ENCODE data around the gene CBY3. TPM values are rescaled to one million over a fixed set of nuclear protein-coding genes. Genes with fewer than 3 reads are reported as not detected.
"Not testable (repeated sequence)": the region's sequence is repeated elsewhere in the genome, so short reads cannot be mapped to it uniquely, and the experiment has no call there.

The CBY3 gene
- total RNA-seq, 1 donor, result 1.3 TPM

- peak; percentile 95 to 97 (median 97) for DNase-seq (ENCODE audit: low read depth in 2 of 3, low spot score in 2 of 3)
Measured at GRCh38 chr5:179678223-179679013, 2.4 kb downstream of the CBY3 start.

GRCh38 chr5:179668391-179668790 lies 12.4 kb downstream of the CBY3 start:
- peak in 2 of 3 donors; percentile 53 to 75 for DNase-seq (ENCODE audit: low read depth in 2 of 3, low spot score in 2 of 3)

- not testable (repeated sequence) for DNase-seq (ENCODE audit: low read depth in 2 of 3, low spot score in 2 of 3)
Measured at GRCh38 chr5:179661647-179662046, 19.2 kb downstream of the CBY3 start.

GRCh38 chr5:179658179-179658856 lies 22.5 kb downstream of the CBY3 start:
- peak in 1 of 3 donors; percentile 30 for DNase-seq (ENCODE audit: low read depth in 2 of 3, low spot score in 2 of 3)

- DNase-seq (ENCODE audit: low read depth in 2 of 3, low spot score in 2 of 3), result not testable (repeated sequence)
Measured at GRCh38 chr5:179657302-179658178, 23.3 kb downstream of the CBY3 start.

GRCh38 chr5:179653135-179653534 lies 27.7 kb downstream of the CBY3 start:
- peak in 1 of 3 donors; percentile 13 for DNase-seq (ENCODE audit: low read depth in 2 of 3, low spot score in 2 of 3)

- DNase-seq (ENCODE audit: low read depth in 2 of 3, low spot score in 2 of 3), result not testable (repeated sequence)
Measured at GRCh38 chr5:179650245-179650644, 30.6 kb downstream of the CBY3 start.

GRCh38 chr5:179649166-179649703 lies 31.6 kb downstream of the CBY3 start:
- DNase-seq (ENCODE audit: low read depth in 2 of 3, low spot score in 2 of 3), result not testable (repeated sequence)

- no peak for DNase-seq (ENCODE audit: low read depth in 2 of 3, low spot score in 2 of 3)
Measured at GRCh38 chr5:179648410-179648809, 32.4 kb downstream of the CBY3 start.

GRCh38 chr5:179644766-179645165 lies 36.1 kb downstream of the CBY3 start:
- DNase-seq (ENCODE audit: low read depth in 2 of 3, low spot score in 2 of 3), result not testable (repeated sequence)

GRCh38 chr5:179643141-179643920 lies 37.5 kb downstream of the CBY3 start:
- not testable (repeated sequence) for DNase-seq (ENCODE audit: low read depth in 2 of 3, low spot score in 2 of 3)

- not testable (repeated sequence) for DNase-seq (ENCODE audit: low read depth in 2 of 3, low spot score in 2 of 3)
Measured at GRCh38 chr5:179642626-179643025, 38.2 kb downstream of the CBY3 start.

GRCh38 chr5:179641745-179642144 lies 39.1 kb downstream of the CBY3 start:
- DNase-seq (ENCODE audit: low read depth in 2 of 3, low spot score in 2 of 3), result not testable (repeated sequence)

GRCh38 chr5:179639296-179639695 lies 41.5 kb downstream of the CBY3 start:
- not testable (repeated sequence) for DNase-seq (ENCODE audit: low read depth in 2 of 3, low spot score in 2 of 3)

GRCh38 chr5:179634370-179635172 lies 46.3 kb downstream of the CBY3 start:
- not testable (repeated sequence) for DNase-seq (ENCODE audit: low read depth in 2 of 3, low spot score in 2 of 3)

- not testable (repeated sequence) for DNase-seq (ENCODE audit: low read depth in 2 of 3, low spot score in 2 of 3)
Measured at GRCh38 chr5:179633501-179634369, 47.1 kb downstream of the CBY3 start.
